ENCODE results near the gene SNTG2. TPM values are rescaled to one million over a fixed set of nuclear protein-coding genes. Genes with fewer than 3 reads are reported as not detected.
"Not testable (repeated sequence)": the region's sequence is repeated elsewhere in the genome, so short reads cannot be mapped to it uniquely, and the experiment has no call there.

Gene SNTG2
- total and polyA plus RNA-seq, 10 donors: 1.9 to 59.4 (median 18.3) TPM

GRCh38 chr2:1381644-1382043 lies 431.0 kb downstream of the SNTG2 start:
- Histone ChIP-seq H3K27me3 (replicated peaks in 1 of 7) (no peaks in the 10 kb centered on the region), H3K4me3 (no peak overlapping the region), H3K27ac (no peak overlapping the region), H3K36me3 (no peaks in the 10 kb centered on the region), H3K4me1 (no peaks in the 10 kb centered on the region), H3K9me3 (peaks cover 0 to 6% (median 0%) of the 10 kb centered on the region in 8 donors)
- intact Hi-C loops (cut with DNase I; ENCODE audit: low total_unique reads): no loop called here
- 69 to 92% (median 82%) methylated on average over 3 of the region's 3 CpGs for whole genome bisulfite sequencing, 5 donors
- DNase-seq: no peak
- TF ChIP-seq CTCF (IDR thresholded peaks at IDR 0.05 in 8 of 11, conservative IDR thresholded peaks at IDR 0.05 in 3 of 11) (no peak), POLR2AphosphoS5 (IDR thresholded peaks at IDR 0.05) (no peak), POLR2A (IDR thresholded peaks at IDR 0.05) (no peak)

GRCh38 chr2:1387954-1388725 lies 437.5 kb downstream of the SNTG2 start:
- intact Hi-C loops (cut with DNase I; ENCODE audit: low total_unique reads); H3K4me1 ChIP-seq; DNase-seq; H3K9me3 ChIP-seq; H3K36me3 ChIP-seq; H3K4me3 ChIP-seq; H3K27me3 ChIP-seq (replicated peaks in 1 of 7); H3K27ac ChIP-seq: not testable (repeated sequence)
- 68 to 87% (median 78%) methylated on average over 15 to 18 of the region's 18 CpGs for WGBS, 5 donors

- H3K4me1 ChIP-seq; intact Hi-C loops (cut with DNase I; ENCODE audit: low total_unique reads); H3K4me3 ChIP-seq; DNase-seq; H3K27me3 ChIP-seq (replicated peaks in 1 of 7); H3K27ac ChIP-seq; H3K9me3 ChIP-seq; H3K36me3 ChIP-seq: not testable (repeated sequence)
- 83 to 93% (median 87%) methylated on average over 6 of the region's 6 CpGs for WGBS, 5 donors
Measured at GRCh38 chr2:1390118-1390517, 439.5 kb downstream of the SNTG2 start.

GRCh38 chr2:1393321-1393720 lies 442.7 kb downstream of the SNTG2 start:
- TF ChIP-seq CTCF (IDR thresholded peaks at IDR 0.05 in 8 of 11, conservative IDR thresholded peaks at IDR 0.05 in 3 of 11) (no peak), POLR2A (IDR thresholded peaks at IDR 0.05) (no peak), POLR2AphosphoS5 (IDR thresholded peaks at IDR 0.05) (no peak)
- no peak for DNase-seq
- peaks cover 0 to 4% (median 0%) of the 10 kb centered on the region in 6 donors for H3K4me1 ChIP-seq
- peaks cover 0 to 2% (median 0%) of the 10 kb centered on the region in 7 donors for H3K27me3 ChIP-seq (replicated peaks in 1 of 7)
- intact Hi-C loops (cut with DNase I; ENCODE audit: low total_unique reads): no loop called here
- WGBS, 5 donors: 75 to 90% (median 83%) methylated on average over 2 of the region's 2 CpGs
- no peak overlapping the region for H3K4me3 ChIP-seq
- H3K36me3 ChIP-seq: no peaks in the 10 kb centered on the region
- peaks cover 0 to 5% (median 0%) of the 10 kb centered on the region in 8 donors for H3K9me3 ChIP-seq
- H3K27ac ChIP-seq: no peak overlapping the region

GRCh38 chr2:1394709-1395408 lies 444.2 kb downstream of the SNTG2 start:
- intact Hi-C loops (cut with DNase I; ENCODE audit: low total_unique reads): no loop called here
- Histone ChIP-seq H3K27ac (no peak overlapping the region), H3K4me3 (no peak overlapping the region), H3K27me3 (replicated peaks in 1 of 7) (peaks cover 0 to 10% (median 0%) of the 10 kb centered on the region in 7 donors), H3K9me3 (peaks cover 0 to 5% (median 0%) of the 10 kb centered on the region in 8 donors), H3K4me1 (peaks cover 0 to 19% (median 0%) of the 10 kb centered on the region in 6 donors), H3K36me3 (no peaks in the 10 kb centered on the region)
- WGBS, 5 donors: 65 to 85% (median 78%) methylated on average over 7 of the region's 7 CpGs
- no peak for TF ChIP-seq POLR2A (IDR thresholded peaks at IDR 0.05)
- TF ChIP-seq POLR2AphosphoS5 (IDR thresholded peaks at IDR 0.05): no peak
- no peak for TF ChIP-seq CTCF (IDR thresholded peaks at IDR 0.05 in 8 of 11, conservative IDR thresholded peaks at IDR 0.05 in 3 of 11)
- DNase-seq: no peak

Measured in spleen (tissue), 11 donors.